ENCODE measurements around the gene AJM1.

DNA sequence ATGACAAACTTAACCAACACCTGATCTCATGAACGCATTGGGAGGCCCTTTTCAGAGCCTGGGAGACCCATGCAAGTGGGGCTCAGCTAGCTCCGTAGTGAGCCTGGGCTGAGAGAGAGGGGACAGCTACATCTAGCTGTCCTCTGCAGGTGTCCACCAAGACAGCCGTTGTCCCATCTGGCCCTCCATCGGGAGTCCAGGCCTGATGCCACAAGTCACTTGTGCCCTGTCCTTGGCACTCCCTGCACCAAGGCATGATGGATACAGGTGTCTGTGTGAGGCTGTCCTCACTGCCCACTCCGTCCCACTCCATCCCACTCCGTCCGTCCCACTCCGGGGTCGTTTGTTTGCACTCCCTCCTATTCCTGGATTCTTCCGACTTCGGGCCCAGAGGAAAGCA, 26.4 kb downstream of the AJM1 start:
- TF ChIP-seq, protein P1, sequence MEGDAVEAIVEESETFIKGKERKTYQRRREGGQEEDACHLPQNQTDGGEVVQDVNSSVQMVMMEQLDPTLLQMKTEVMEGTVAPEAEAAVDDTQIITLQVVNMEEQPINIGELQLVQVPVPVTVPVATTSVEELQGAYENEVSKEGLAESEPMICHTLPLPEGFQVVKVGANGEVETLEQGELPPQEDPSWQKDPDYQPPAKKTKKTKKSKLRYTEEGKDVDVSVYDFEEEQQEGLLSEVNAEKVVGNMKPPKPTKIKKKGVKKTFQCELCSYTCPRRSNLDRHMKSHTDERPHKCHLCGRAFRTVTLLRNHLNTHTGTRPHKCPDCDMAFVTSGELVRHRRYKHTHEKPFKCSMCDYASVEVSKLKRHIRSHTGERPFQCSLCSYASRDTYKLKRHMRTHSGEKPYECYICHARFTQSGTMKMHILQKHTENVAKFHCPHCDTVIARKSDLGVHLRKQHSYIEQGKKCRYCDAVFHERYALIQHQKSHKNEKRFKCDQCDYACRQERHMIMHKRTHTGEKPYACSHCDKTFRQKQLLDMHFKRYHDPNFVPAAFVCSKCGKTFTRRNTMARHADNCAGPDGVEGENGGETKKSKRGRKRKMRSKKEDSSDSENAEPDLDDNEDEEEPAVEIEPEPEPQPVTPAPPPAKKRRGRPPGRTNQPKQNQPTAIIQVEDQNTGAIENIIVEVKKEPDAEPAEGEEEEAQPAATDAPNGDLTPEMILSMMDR (conservative IDR thresholded peaks at IDR 0.05), result no peak
- no peak for TF ChIP-seq EZH2 (IDR thresholded peaks at IDR 0.05; ENCODE audit: low read depth)

Measured in PC-9 (cell line).